GDM1 (cell line): ENCODE results near the gene COL7A1.

ENCODE experiments used
- DNase-seq: peaks from one replicate; lab custom pipeline; 2025; lab: John Stamatoyannopoulos, UW

COL7A1 gene

GRCh38 chr3:48595075-48595525 lies at the start of gene COL7A1:
COL7A1 (minus strand) TSS chr3:48595329; CDS start chr3:48595159, 170 bp downstream.
- no peak for DNase-seq

GRCh38 chr3:48642605-48643004 lies 47.5 kb upstream of the COL7A1 start:
- DNase-seq, result no peak

- no peak for DNase-seq
Observed at GRCh38 chr3:48641396-48641795, 46.3 kb upstream of the COL7A1 start.

- no peak for DNase-seq
Observed at GRCh38 chr3:48639944-48640606, 44.9 kb upstream of the COL7A1 start.

- DNase-seq, result no peak
Observed at GRCh38 chr3:48637305-48637704, 42.2 kb upstream of the COL7A1 start.

- no peak for DNase-seq
Observed at GRCh38 chr3:48636149-48636655, 41.1 kb upstream of the COL7A1 start.

GRCh38 chr3:48635222-48636021 lies 40.3 kb upstream of the COL7A1 start, which contains the start of gene SLC26A6:
SLC26A6 (minus strand) TSS chr3:48635461; CDS start chr3:48635393, 68 bp downstream.
- DNase-seq, result peak; percentile 94

- peak; percentile 23 for DNase-seq
Observed at GRCh38 chr3:48634661-48635221, 39.6 kb upstream of the COL7A1 start.

- no peak for DNase-seq
Observed at GRCh38 chr3:48633743-48634142, 38.6 kb upstream of the COL7A1 start.

- DNase-seq, result no peak
Observed at GRCh38 chr3:48633256-48633655, 38.1 kb upstream of the COL7A1 start.

- DNase-seq, result no peak
Observed at GRCh38 chr3:48631516-48632448, 36.7 kb upstream of the COL7A1 start.

- DNase-seq, result no peak
Observed at GRCh38 chr3:48630833-48631232, 35.7 kb upstream of the COL7A1 start.

GRCh38 chr3:48630407-48630806 lies 35.3 kb upstream of the COL7A1 start:
- DNase-seq, result no peak

GRCh38 chr3:48629894-48630293 lies 34.8 kb upstream of the COL7A1 start:
- no peak for DNase-seq

GRCh38 chr3:48628277-48629017 lies 33.3 kb upstream of the COL7A1 start:
- no peak for DNase-seq

- no peak for DNase-seq
Observed at GRCh38 chr3:48625600-48625999, 30.5 kb upstream of the COL7A1 start.

- no peak for DNase-seq
Observed at GRCh38 chr3:48624767-48625166, 29.6 kb upstream of the COL7A1 start.

GRCh38 chr3:48623851-48624547 lies 28.9 kb upstream of the COL7A1 start:
- DNase-seq, result no peak

GRCh38 chr3:48621461-48621869 lies 26.3 kb upstream of the COL7A1 start, which contains the start of gene TMEM89:
TMEM89 (minus strand) TSS chr3:48621769; CDS start chr3:48621756, 13 bp downstream.
- no peak for DNase-seq
